MCF 10A (cell line): Measurements from ENCODE around the gene KPNB1. TPM values are rescaled to one million over a fixed set of nuclear protein-coding genes. Genes with fewer than 3 reads are reported as not detected.

Experiments
- BruUV-seq: library from RNA; stranded (reverse); fragments of 400-500 nt; replicated peaks from 2 replicates; lab custom pipeline; 2021; lab: Mats Ljungman, UMichigan
- CTCF ChIA-PET: fragments of 300-600 bp; sonication (Branson Sonifier 250); formaldehyde crosslinking; extraction: SDS; loops from one replicate; lab custom pipeline; 2021; ENCODE audit warnings: antibody characterized with exemption, inconsistent platforms; lab: Yijun Ruan, JAX
- POLR2A ChIA-PET: fragments of 300-600, 350-650 bp; sonication (Branson Sonifier 250); formaldehyde crosslinking; extraction: SDS; loops from one replicate; lab custom pipeline; 2020; ENCODE audit warnings: antibody characterized with exemption, inconsistent platforms; lab: Yijun Ruan, JAX
- DNase-seq: peaks from one replicate; pipeline ENCODE4 v3.0.0-alpha.2; 2018; ENCODE audit not compliant: unreplicated experiment
- H3K27ac Mint-ChIP-seq: one replicate; pipeline ENCODE4 v1.8.0; 2022; ENCODE audit warnings: mild to moderate bottlenecking, low read depth, mixed read lengths; ENCODE audit not compliant: unreplicated experiment
- H3K27me3 Mint-ChIP-seq: one replicate; pipeline ENCODE4 v1.8.0; 2022; ENCODE audit warnings: mixed read lengths; ENCODE audit not compliant: insufficient read depth, unreplicated experiment
- H3K36me3 Mint-ChIP-seq: one replicate; pipeline ENCODE4 v1.8.0; 2022; ENCODE audit warnings: mild to moderate bottlenecking, moderate library complexity, mixed read lengths; ENCODE audit not compliant: insufficient read depth, unreplicated experiment
- H3K4me1 Mint-ChIP-seq: one replicate; pipeline ENCODE4 v1.8.0; 2022; ENCODE audit warnings: mixed read lengths; ENCODE audit not compliant: insufficient read depth, unreplicated experiment
- H3K4me3 Mint-ChIP-seq: one replicate; pipeline ENCODE4 v1.8.0; 2022; ENCODE audit warnings: mild to moderate bottlenecking, moderate library complexity, mixed read lengths; ENCODE audit not compliant: unreplicated experiment
- H3K9me3 Mint-ChIP-seq: one replicate; pipeline ENCODE4 v1.8.0; 2022; ENCODE audit warnings: mixed read lengths; ENCODE audit not compliant: unreplicated experiment
- CTCF ChIP-seq: fragments of 200-600 bp; IDR thresholded peaks from one replicate; pipeline ENCODE4 v1.8.0; 2022; ENCODE audit warnings: antibody characterized with exemption, mild to moderate bottlenecking; ENCODE audit not compliant: unreplicated experiment
- intact Hi-C: fragments of 100-400 bp; cut with micrococcal nuclease; formaldehyde crosslinking; loops from 2 replicates; pipeline ENCODE4 v1.14.1; 2022
- total RNA-seq: library from RNA; stranded (reverse); gene quantifications from 2 replicates; pipeline ENCODE4 v1.2.3, GENCODE V29; 2022

Gene KPNB1
- total RNA-seq, 1 experiment from 2014 or later, result 609 TPM

GRCh38 chr17:47687748-47688147 lies 38.0 kb downstream of the KPNB1 start:
- H3K4me1 Mint-ChIP-seq, result peaks cover 15% of the 10 kb centered on the region
- BruUV-seq, result no TSS peak
- no peak overlapping the region for H3K27ac Mint-ChIP-seq
- TF ChIP-seq CTCF, result no peak
- H3K27me3 Mint-ChIP-seq, result peaks cover 14% of the 10 kb centered on the region
- intact Hi-C loops, result no loop called here
- H3K9me3 Mint-ChIP-seq, result no peaks in the 10 kb centered on the region
- ChIA-PET CTCF (interaction anchor here (1.0 to 1.4 kb wide), 3 partner anchors 10 to 114 kb away, joined by 3 to 5 read pairs (median 5); no protein-coding TSS in a partner anchor), POLR2A (interaction anchor here (0.5 to 1.4 kb wide), 5 partner anchors 11 to 44 kb away, joined by 3 to 4 read pairs (median 3); no protein-coding TSS in a partner anchor)
- H3K36me3 Mint-ChIP-seq, result peaks cover 34% of the 10 kb centered on the region
- DNase-seq, result peak; percentile 17
- no peak overlapping the region for H3K4me3 Mint-ChIP-seq

GRCh38 chr17:47690121-47690520 lies 40.4 kb downstream of the KPNB1 start:
- BruUV-seq, result no TSS peak
- no peak for DNase-seq
- Mint-ChIP-seq H3K4me1 (peaks cover 24% of the 10 kb centered on the region), H3K27ac (no peak overlapping the region), H3K27me3 (peaks cover 26% of the 10 kb centered on the region), H3K36me3 (peaks cover 10% of the 10 kb centered on the region), H3K4me3 (no peak overlapping the region), H3K9me3 (no peaks in the 10 kb centered on the region)
- intact Hi-C loops, result no loop called here
- ChIA-PET POLR2A (no interaction called here), CTCF (no interaction called here)
- TF ChIP-seq CTCF, result no peak

DNA sequence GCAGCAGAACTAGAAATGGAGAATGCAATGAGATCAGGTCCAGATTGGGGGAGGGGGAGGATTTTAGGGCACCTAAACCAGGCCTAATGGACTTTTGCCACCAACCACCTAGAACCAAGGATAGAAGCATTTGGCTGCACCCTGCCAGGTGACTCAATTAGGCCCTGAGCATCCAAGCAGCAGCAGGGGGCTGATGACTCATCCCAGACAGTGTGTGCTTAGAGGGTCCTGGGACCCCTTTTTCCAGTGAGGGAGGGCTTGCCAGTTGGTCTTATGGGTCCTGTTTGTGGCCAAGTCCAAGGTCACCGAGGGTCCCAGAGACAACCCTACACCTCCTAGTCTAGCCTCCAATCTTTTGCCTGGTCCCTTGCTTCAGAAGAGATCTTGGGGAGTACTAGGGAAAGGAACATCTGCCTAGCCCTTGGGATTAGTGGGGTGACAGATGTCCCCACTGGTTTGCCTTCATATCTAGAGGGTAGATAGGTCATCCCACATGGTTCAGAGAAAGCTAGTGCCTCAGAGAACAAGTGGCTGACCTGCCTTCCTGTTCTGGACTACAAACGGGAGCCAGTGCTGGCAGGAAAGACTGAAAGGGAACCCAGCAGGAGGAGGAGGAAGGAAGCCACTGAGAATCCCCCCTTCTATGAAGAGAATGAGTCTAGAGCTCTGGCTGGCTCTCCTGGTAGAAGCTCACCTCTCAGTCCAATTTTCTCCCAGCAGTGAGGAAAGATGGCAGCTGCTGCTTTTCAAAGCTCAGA lies 42.6 kb downstream of the KPNB1 start:
- H3K27ac Mint-ChIP-seq, result no peak overlapping the region
- ChIA-PET POLR2A (no interaction called here), CTCF (interaction anchor here (0.6 to 0.7 kb wide), 2 partner anchors 97 to 180 kb away, joined by 3 read pairs; no protein-coding TSS in a partner anchor)
- DNase-seq, result no peak
- H3K36me3 Mint-ChIP-seq, result no peaks in the 10 kb centered on the region
- H3K9me3 Mint-ChIP-seq, result no peaks in the 10 kb centered on the region
- BruUV-seq, result no TSS peak
- peaks cover 9% of the 10 kb centered on the region for H3K4me1 Mint-ChIP-seq
- intact Hi-C loops, result no loop called here
- H3K4me3 Mint-ChIP-seq, result no peak overlapping the region
- H3K27me3 Mint-ChIP-seq, result peaks cover 26% of the 10 kb centered on the region
- no peak for TF ChIP-seq CTCF

DNA sequence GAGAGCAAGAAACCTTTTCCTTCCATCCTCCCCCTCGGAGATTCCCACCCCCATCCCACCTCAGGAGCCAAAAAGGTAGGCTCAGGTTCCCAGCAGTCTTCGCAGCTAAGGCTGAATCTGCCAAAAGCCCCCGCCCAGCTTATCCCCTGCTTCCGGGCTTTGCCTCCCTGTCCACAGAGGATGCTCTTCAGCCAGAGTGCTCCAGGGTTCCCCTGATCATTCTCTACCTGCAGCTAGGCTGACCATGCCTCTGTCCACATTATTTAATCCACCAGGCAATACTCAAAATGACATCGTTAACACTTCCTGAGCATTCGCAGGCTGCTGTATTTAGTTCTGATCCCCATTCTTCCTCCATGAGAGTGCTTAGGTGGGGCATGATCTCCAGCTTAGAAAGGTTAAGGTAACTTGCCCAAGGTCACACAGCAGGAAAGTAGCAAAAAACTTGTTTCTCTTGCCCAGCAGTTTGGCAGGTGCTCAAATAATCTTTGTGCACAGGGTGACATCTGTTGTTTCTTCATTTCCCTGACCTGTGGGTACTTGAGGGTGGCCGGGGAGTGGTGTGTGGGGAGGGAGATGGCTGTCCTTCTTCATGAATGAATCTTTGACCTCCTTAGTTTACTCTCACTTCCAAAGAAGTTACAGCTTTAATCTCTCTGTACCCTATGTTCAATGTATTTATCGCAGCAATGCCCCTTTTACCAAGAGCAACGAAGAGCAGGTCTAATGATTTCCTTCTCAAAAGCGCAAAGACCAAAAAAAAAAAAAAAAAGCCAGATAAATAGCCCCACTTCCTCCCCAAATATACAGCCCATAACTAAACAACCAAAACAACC lies 43.4 kb downstream of the KPNB1 start:
- no TSS peak for BruUV-seq
- no peaks in the 10 kb centered on the region for H3K36me3 Mint-ChIP-seq
- ChIA-PET POLR2A (interaction anchor here (1.0 kb wide), 1 partner anchor 43 kb away, joined by 3 read pairs; the partner anchor contains the start of gene KPNB1), CTCF (interaction anchor here (0.6 kb wide), 3 partner anchors 108 to 223 kb away, joined by 3 read pairs; no protein-coding TSS in a partner anchor)
- intact Hi-C loops, result no loop called here
- DNase-seq, result no peak
- no peaks in the 10 kb centered on the region for H3K9me3 Mint-ChIP-seq
- H3K4me3 Mint-ChIP-seq, result peak overlapping the region; percentile 68
- H3K4me1 Mint-ChIP-seq, result peaks cover 9% of the 10 kb centered on the region
- peaks cover 26% of the 10 kb centered on the region for H3K27me3 Mint-ChIP-seq
- peak overlapping the region; percentile 5 for H3K27ac Mint-ChIP-seq
- no peak for TF ChIP-seq CTCF
